Epithelial cell of esophagus (primary cell): ENCODE data around the gene LPIN1.
"Not testable (repeated sequence)": the region's sequence is repeated elsewhere in the genome, so short reads cannot be mapped to it uniquely, and the experiment has no call there.

ENCODE experiments used
- DNase-seq: peaks from one replicate; pipeline ENCODE4 v3.0.0; 2010; ENCODE audit warnings: low read depth
- H3K4me3 ChIP-seq: 2 replicates; pipeline ENCODE4 v1.5.1; 2011; ENCODE audit warnings: mild to moderate bottlenecking, low read length, control low read depth
- CTCF ChIP-seq: IDR thresholded peaks from 2 replicates; pipeline ENCODE4 v1.5.1; 2011; ENCODE audit warnings: low read depth, mild to moderate bottlenecking, low read length, control low read depth, inconsistent platforms; ENCODE audit not compliant: insufficient read depth; ENCODE audit errors: missing control alignments

LPIN1 gene

GRCh38 chr2:11855064-11855760, 108.8 kb downstream of the LPIN1 start:
- no peak overlapping the region for H3K4me3 ChIP-seq
- DNase-seq, result no peak

DNA sequence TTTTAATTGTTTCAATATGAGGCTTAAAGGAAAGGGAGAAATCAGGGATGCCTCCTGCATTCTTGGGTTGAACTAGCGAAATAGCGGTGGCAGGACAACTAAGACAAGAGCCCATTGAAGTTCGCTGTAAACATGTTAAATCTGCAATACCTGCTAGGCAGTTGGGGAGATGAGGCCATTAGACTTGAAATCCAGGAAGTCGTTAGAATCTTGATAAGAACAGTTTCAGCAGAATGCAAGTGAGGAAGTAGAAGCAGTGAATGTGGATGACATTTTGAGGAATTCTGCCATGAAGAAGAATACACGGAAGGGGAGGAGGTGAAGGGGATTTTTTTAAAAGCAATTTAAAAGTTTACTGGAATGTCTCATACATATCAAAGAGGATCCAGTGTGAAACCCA, 109.7 kb downstream of the LPIN1 start:
- no peak for DNase-seq
- no peak for TF ChIP-seq CTCF
- no peak overlapping the region for H3K4me3 ChIP-seq

More at GRCh38 chr2:11855064-11855760, 108.8 kb downstream of the LPIN1 start:
- no peak for TF ChIP-seq CTCF

GRCh38 chr2:11858883-11859282, 112.5 kb downstream of the LPIN1 start:
- no peak for TF ChIP-seq CTCF
- no peak for DNase-seq
- no peak overlapping the region for H3K4me3 ChIP-seq

DNA sequence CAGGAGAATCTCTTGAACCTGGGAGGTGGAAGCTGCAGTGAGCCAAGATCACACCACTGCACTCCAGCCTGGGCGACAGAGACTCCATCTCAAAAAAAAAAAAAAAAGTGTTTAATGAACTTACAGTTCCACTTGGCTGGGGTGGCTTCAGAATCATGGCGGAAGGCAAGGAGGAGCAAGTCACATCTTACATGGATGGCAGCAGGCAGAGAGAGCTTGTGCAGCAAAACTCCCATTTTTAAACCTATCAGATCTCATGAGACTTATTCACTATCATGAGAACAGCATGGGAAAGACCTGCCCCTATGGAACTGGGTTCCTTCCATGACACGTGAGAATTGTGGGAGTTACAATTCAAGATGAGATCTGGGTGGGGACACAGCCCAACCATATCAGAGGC, 113.5 kb downstream of the LPIN1 start:
- not testable (repeated sequence) for H3K4me3 ChIP-seq

DNA sequence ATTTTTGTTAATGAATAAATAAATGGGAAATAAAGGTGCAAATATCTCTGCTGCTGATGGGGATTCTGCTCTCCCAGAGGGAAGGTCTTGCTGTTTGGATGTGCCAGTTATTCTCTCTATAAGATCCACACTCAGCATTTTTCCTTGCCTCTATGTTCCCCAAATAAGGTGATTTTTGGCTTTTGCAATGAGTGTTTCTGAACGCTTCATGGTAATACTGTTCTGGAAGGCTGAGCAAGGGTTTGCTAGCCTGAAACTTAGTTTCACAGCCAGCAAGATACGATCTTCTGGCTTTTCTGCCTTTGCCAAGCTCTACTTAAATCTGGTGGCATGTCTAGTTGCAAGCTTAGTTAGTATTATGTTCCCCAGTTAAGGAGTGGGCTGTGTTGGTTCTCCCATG, 114.6 kb downstream of the LPIN1 start:
- no peak overlapping the region for H3K4me3 ChIP-seq
- DNase-seq, result no peak
- TF ChIP-seq CTCF, result no peak

More for the DNA sequence above, 113.5 kb downstream of the LPIN1 start:
- not testable (repeated sequence) for DNase-seq

DNA sequence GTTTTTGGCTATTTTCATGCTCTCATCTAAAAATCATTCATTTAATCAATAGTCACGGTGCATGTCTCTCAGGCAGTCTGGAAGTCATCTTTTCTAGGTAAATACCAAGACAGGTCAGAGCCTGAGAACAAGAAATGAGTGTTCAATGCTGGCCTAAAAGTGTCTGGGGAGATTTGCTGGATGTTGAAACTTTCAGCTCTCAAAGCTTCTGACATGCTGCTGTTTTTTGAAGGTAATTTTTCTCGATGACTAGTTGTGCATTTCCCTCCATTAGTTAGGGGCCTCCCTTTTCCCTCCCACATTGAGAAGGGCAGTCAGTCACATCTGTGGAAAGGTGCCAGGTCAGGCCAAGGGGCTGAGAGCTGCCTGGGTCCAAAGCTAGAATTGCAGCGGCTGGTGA, 115.6 kb downstream of the LPIN1 start:
- H3K4me3 ChIP-seq, result no peak overlapping the region
- DNase-seq, result peak; percentile 55
- no peak for TF ChIP-seq CTCF

DNA sequence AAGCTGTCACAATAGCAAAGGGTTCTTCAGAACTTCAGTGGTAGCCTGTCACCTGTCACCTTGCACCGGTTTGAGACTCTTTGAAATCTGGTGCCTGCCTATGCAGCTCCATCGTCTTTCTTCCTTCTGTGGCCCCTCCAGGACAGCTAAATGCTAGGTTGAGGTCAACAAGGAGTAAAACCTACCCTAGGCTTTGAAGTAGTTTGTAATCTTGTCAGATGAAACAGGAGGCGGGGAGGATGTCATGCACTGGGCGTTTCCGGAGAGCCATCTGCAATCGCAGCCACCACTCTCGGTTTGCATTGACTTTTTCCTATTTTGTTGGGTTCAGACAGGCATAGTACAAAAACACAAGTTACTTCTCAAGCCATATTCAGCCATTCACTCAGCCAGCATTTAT, 116.7 kb downstream of the LPIN1 start:
- DNase-seq, result no peak
- no peak for TF ChIP-seq CTCF
- H3K4me3 ChIP-seq, result no peak overlapping the region
